GM21526 (cell line): Measurements from ENCODE around the gene ADAMTSL1.
A peak's percentile ranks its signal among the peaks of the same experiment; 100 is the strongest.
"Not testable (repeated sequence)": the region's sequence is repeated elsewhere in the genome, so short reads cannot be mapped to it uniquely, and the experiment has no call there.

Experiments used
- ATAC-seq: cut with Tn5 transposase; IDR thresholded peaks from one replicate; pipeline ENCODE4 v1.9.1; 2021; ENCODE audit warnings: moderate library complexity; ENCODE audit not compliant: unreplicated experiment, low FRiP score

Gene ADAMTSL1

GRCh38 chr9:18847576-18848275 lies 373.8 kb downstream of the ADAMTSL1 start:
- ATAC-seq, result no peak

- ATAC-seq, result no peak
Measured at GRCh38 chr9:18848657-18849056, 374.7 kb downstream of the ADAMTSL1 start.

- ATAC-seq, result no peak
Measured at GRCh38 chr9:18849270-18849669, 375.3 kb downstream of the ADAMTSL1 start.

GRCh38 chr9:18849890-18850677 lies 376.1 kb downstream of the ADAMTSL1 start:
- no peak for ATAC-seq

- no peak for ATAC-seq
Measured at GRCh38 chr9:18851069-18851795, 377.3 kb downstream of the ADAMTSL1 start.

- no peak for ATAC-seq
Measured at GRCh38 chr9:18855656-18856055, 381.7 kb downstream of the ADAMTSL1 start.

GRCh38 chr9:18857334-18857733 lies 383.4 kb downstream of the ADAMTSL1 start:
- ATAC-seq, result no peak

GRCh38 chr9:18857769-18858168 lies 383.8 kb downstream of the ADAMTSL1 start:
- ATAC-seq, result no peak

GRCh38 chr9:18861609-18862544 lies 387.9 kb downstream of the ADAMTSL1 start:
- no peak for ATAC-seq

GRCh38 chr9:18863791-18864190 lies 389.8 kb downstream of the ADAMTSL1 start:
- ATAC-seq, result no peak

GRCh38 chr9:18864516-18864915 lies 390.6 kb downstream of the ADAMTSL1 start:
- ATAC-seq, result no peak

- no peak for ATAC-seq
Measured at GRCh38 chr9:18865542-18865941, 391.6 kb downstream of the ADAMTSL1 start.

- no peak for ATAC-seq
Measured at GRCh38 chr9:18866121-18866831, 392.3 kb downstream of the ADAMTSL1 start.

GRCh38 chr9:18869725-18870124 lies 395.8 kb downstream of the ADAMTSL1 start:
- ATAC-seq, result no peak

- peak; percentile 68 for ATAC-seq
Measured at GRCh38 chr9:18874069-18874468, 400.1 kb downstream of the ADAMTSL1 start.

GRCh38 chr9:18874990-18875389 lies 401.0 kb downstream of the ADAMTSL1 start:
- not testable (repeated sequence) for ATAC-seq

- no peak for ATAC-seq
Measured at GRCh38 chr9:18877984-18878383, 404.0 kb downstream of the ADAMTSL1 start.

GRCh38 chr9:18881758-18882157 lies 407.8 kb downstream of the ADAMTSL1 start:
- no peak for ATAC-seq

- no peak for ATAC-seq
Measured at GRCh38 chr9:18887546-18887945, 413.6 kb downstream of the ADAMTSL1 start.

GRCh38 chr9:18888290-18888689 lies 414.3 kb downstream of the ADAMTSL1 start:
- no peak for ATAC-seq
